ENCODE measurements around the gene ZNF519. TPM values are rescaled to one million over a fixed set of nuclear protein-coding genes. Genes with fewer than 3 reads are reported as not detected.

ZNF519 gene
- total and polyA plus RNA-seq, 2 of the 8 experiments (the other 6 are each of a cell fraction or from before 2014, with no cell fraction given), result 24.0 to 38.6 TPM

GRCh38 chr18:14089191-14089590, 43.0 kb downstream of the ZNF519 start (continued):
- TF ChIP-seq TAF7 (optimal IDR thresholded peaks at IDR 0.05; ENCODE audit: borderline replicate concordance, low read depth, low read length) (no peak), TCF12 (IDR thresholded peaks at IDR 0.05; ENCODE audit: low read depth, low read length) (no peak), NANOG (IDR thresholded peaks at IDR 0.05; ENCODE audit: insufficient read depth, low read depth, low read length, poor library complexity, severe bottlenecking) (no peak), MAX (IDR thresholded peaks at IDR 0.05) (no peak), KDM4A (IDR thresholded peaks at IDR 0.05; ENCODE audit: low read depth, low read length, severe bottlenecking) (no peak)

All from H1 (cell line).